ENCODE data around the gene THSD4. TPM values are rescaled to one million over a fixed set of nuclear protein-coding genes. Genes with fewer than 3 reads are reported as not detected.

The THSD4 gene
- total and polyA plus RNA-seq, 3 experiments from 2014 or later = not detected

- H3K27me3 Mint-ChIP-seq = peaks cover 10 to 15% of the 10 kb centered on the region in 2 donors
- H3K27ac Mint-ChIP-seq = no peak overlapping the region
- POLR2A ChIA-PET = no interaction called here
- no peaks in the 10 kb centered on the region for H3K9me3 Mint-ChIP-seq
- CTCF ChIA-PET = no interaction called here
- no peaks in the 10 kb centered on the region for H3K36me3 Mint-ChIP-seq
- Histone ChIP-seq H3K36me3 (ENCODE audit: insufficient read depth, low read length) (no peaks in the 10 kb centered on the region), H3K9me3 (ENCODE audit: low read length) (no peaks in the 10 kb centered on the region), H3K27me3 (ENCODE audit: insufficient read depth, low read length, poor library complexity, severe bottlenecking) (no peaks in the 10 kb centered on the region), H3K4me1 (ENCODE audit: insufficient read depth, low read length) (no peaks in the 10 kb centered on the region), H3K4me3 (ENCODE audit: low read length) (no peak overlapping the region), H3K27ac (ENCODE audit: low read depth, low read length) (no peak overlapping the region)
- H3K4me3 Mint-ChIP-seq = no peak overlapping the region
- H3K4me1 Mint-ChIP-seq = no peaks in the 10 kb centered on the region
- no peak for DNase-seq
Observed at GRCh38 chr15:71449363-71449762, 334.1 kb downstream of the THSD4 start.

GRCh38 chr15:71449956-71450355 lies 334.7 kb downstream of the THSD4 start:
- Histone ChIP-seq H3K4me1 (ENCODE audit: insufficient read depth, low read length) (no peaks in the 10 kb centered on the region), H3K4me3 (ENCODE audit: low read length) (no peak overlapping the region), H3K9me3 (ENCODE audit: low read length) (no peaks in the 10 kb centered on the region), H3K27ac (ENCODE audit: low read depth, low read length) (no peak overlapping the region), H3K27me3 (ENCODE audit: insufficient read depth, low read length, poor library complexity, severe bottlenecking) (no peaks in the 10 kb centered on the region), H3K36me3 (ENCODE audit: insufficient read depth, low read length) (no peaks in the 10 kb centered on the region)
- CTCF ChIA-PET = no interaction called here
- H3K36me3 Mint-ChIP-seq = no peaks in the 10 kb centered on the region
- H3K4me1 Mint-ChIP-seq = no peaks in the 10 kb centered on the region
- no peak overlapping the region for H3K27ac Mint-ChIP-seq
- H3K27me3 Mint-ChIP-seq = peaks cover 10 to 19% of the 10 kb centered on the region in 2 donors
- POLR2A ChIA-PET = no interaction called here
- H3K9me3 Mint-ChIP-seq = no peaks in the 10 kb centered on the region
- no peak overlapping the region for H3K4me3 Mint-ChIP-seq
- no peak for DNase-seq

- Mint-ChIP-seq H3K4me1 (no peaks in the 10 kb centered on the region), H3K27me3 (peaks cover 10 to 23% of the 10 kb centered on the region in 2 donors), H3K27ac (no peak overlapping the region), H3K36me3 (no peaks in the 10 kb centered on the region), H3K9me3 (no peaks in the 10 kb centered on the region), H3K4me3 (no peak overlapping the region)
- Histone ChIP-seq H3K36me3 (ENCODE audit: insufficient read depth, low read length) (no peaks in the 10 kb centered on the region), H3K27me3 (ENCODE audit: insufficient read depth, low read length, poor library complexity, severe bottlenecking) (no peaks in the 10 kb centered on the region), H3K4me1 (ENCODE audit: insufficient read depth, low read length) (no peaks in the 10 kb centered on the region), H3K4me3 (ENCODE audit: low read length) (no peak overlapping the region), H3K27ac (ENCODE audit: low read depth, low read length) (no peak overlapping the region), H3K9me3 (ENCODE audit: low read length) (no peaks in the 10 kb centered on the region)
- DNase-seq = no peak
- POLR2A ChIA-PET = no interaction called here
- CTCF ChIA-PET = no interaction called here
Observed at GRCh38 chr15:71451130-71451529, 335.9 kb downstream of the THSD4 start.

- Histone ChIP-seq H3K4me3 (ENCODE audit: low read length) (no peak overlapping the region), H3K9me3 (ENCODE audit: low read length) (no peaks in the 10 kb centered on the region), H3K27me3 (ENCODE audit: insufficient read depth, low read length, poor library complexity, severe bottlenecking) (no peaks in the 10 kb centered on the region), H3K4me1 (ENCODE audit: insufficient read depth, low read length) (no peaks in the 10 kb centered on the region), H3K36me3 (ENCODE audit: insufficient read depth, low read length) (no peaks in the 10 kb centered on the region), H3K27ac (ENCODE audit: low read depth, low read length) (no peak overlapping the region)
- ChIA-PET POLR2A (no interaction called here), CTCF (no interaction called here)
- Mint-ChIP-seq H3K4me3 (no peak overlapping the region), H3K27me3 (peaks cover 10 to 29% of the 10 kb centered on the region in 2 donors), H3K27ac (no peak overlapping the region), H3K36me3 (no peaks in the 10 kb centered on the region), H3K4me1 (no peaks in the 10 kb centered on the region), H3K9me3 (no peaks in the 10 kb centered on the region)
- DNase-seq = no peak
Observed at GRCh38 chr15:71452893-71453292, 337.6 kb downstream of the THSD4 start.

- H3K27ac ChIP-seq (ENCODE audit: low read depth, low read length) = no peak overlapping the region
- no peak overlapping the region for H3K27ac Mint-ChIP-seq
- no peaks in the 10 kb centered on the region for H3K4me1 ChIP-seq (ENCODE audit: insufficient read depth, low read length)
- DNase-seq = no peak
- H3K9me3 ChIP-seq (ENCODE audit: low read length) = no peaks in the 10 kb centered on the region
- ChIA-PET POLR2A (no interaction called here), CTCF (no interaction called here)
- no peaks in the 10 kb centered on the region for H3K36me3 ChIP-seq (ENCODE audit: insufficient read depth, low read length)
- no peak overlapping the region for H3K4me3 ChIP-seq (ENCODE audit: low read length)
- no peaks in the 10 kb centered on the region for H3K9me3 Mint-ChIP-seq
- peaks cover 10 to 31% of the 10 kb centered on the region in 2 donors for H3K27me3 Mint-ChIP-seq
- no peaks in the 10 kb centered on the region for H3K27me3 ChIP-seq (ENCODE audit: insufficient read depth, low read length, poor library complexity, severe bottlenecking)
- H3K4me1 Mint-ChIP-seq = no peaks in the 10 kb centered on the region
- H3K4me3 Mint-ChIP-seq = no peak overlapping the region
- H3K36me3 Mint-ChIP-seq = no peaks in the 10 kb centered on the region
Observed at GRCh38 chr15:71454462-71454996, 339.3 kb downstream of the THSD4 start.

- Mint-ChIP-seq H3K4me1 (no peaks in the 10 kb centered on the region), H3K27ac (no peak overlapping the region), H3K4me3 (no peak overlapping the region), H3K27me3 (peaks cover 10 to 31% of the 10 kb centered on the region in 2 donors), H3K9me3 (no peaks in the 10 kb centered on the region), H3K36me3 (no peaks in the 10 kb centered on the region)
- POLR2A ChIA-PET = no interaction called here
- H3K9me3 ChIP-seq (ENCODE audit: low read length) = no peaks in the 10 kb centered on the region
- CTCF ChIA-PET = no interaction called here
- no peaks in the 10 kb centered on the region for H3K27me3 ChIP-seq (ENCODE audit: insufficient read depth, low read length, poor library complexity, severe bottlenecking)
- no peak for DNase-seq
- H3K4me3 ChIP-seq (ENCODE audit: low read length) = no peak overlapping the region
- H3K4me1 ChIP-seq (ENCODE audit: insufficient read depth, low read length) = no peaks in the 10 kb centered on the region
- no peak overlapping the region for H3K27ac ChIP-seq (ENCODE audit: low read depth, low read length)
- no peaks in the 10 kb centered on the region for H3K36me3 ChIP-seq (ENCODE audit: insufficient read depth, low read length)
Observed at GRCh38 chr15:71455107-71455506, 339.8 kb downstream of the THSD4 start.

- DNase-seq = no peak
- no peaks in the 10 kb centered on the region for H3K9me3 ChIP-seq (ENCODE audit: low read length)
- Mint-ChIP-seq H3K27me3 (peaks cover 9 to 31% of the 10 kb centered on the region in 2 donors), H3K27ac (no peak overlapping the region), H3K4me3 (no peak overlapping the region), H3K4me1 (no peaks in the 10 kb centered on the region), H3K9me3 (no peaks in the 10 kb centered on the region), H3K36me3 (no peaks in the 10 kb centered on the region)
- no peak overlapping the region for H3K27ac ChIP-seq (ENCODE audit: low read depth, low read length)
- H3K4me1 ChIP-seq (ENCODE audit: insufficient read depth, low read length) = no peaks in the 10 kb centered on the region
- POLR2A ChIA-PET = no interaction called here
- H3K36me3 ChIP-seq (ENCODE audit: insufficient read depth, low read length) = no peaks in the 10 kb centered on the region
- no peaks in the 10 kb centered on the region for H3K27me3 ChIP-seq (ENCODE audit: insufficient read depth, low read length, poor library complexity, severe bottlenecking)
- no peak overlapping the region for H3K4me3 ChIP-seq (ENCODE audit: low read length)
- CTCF ChIA-PET = no interaction called here
Observed at GRCh38 chr15:71455878-71456277, 340.6 kb downstream of the THSD4 start.

GRCh38 chr15:71456362-71456761 lies 341.1 kb downstream of the THSD4 start:
- H3K36me3 Mint-ChIP-seq = no peaks in the 10 kb centered on the region
- H3K27me3 Mint-ChIP-seq = peaks cover 9 to 31% of the 10 kb centered on the region in 2 donors
- H3K27ac Mint-ChIP-seq = no peak overlapping the region
- DNase-seq = no peak
- no peak overlapping the region for H3K4me3 Mint-ChIP-seq
- Histone ChIP-seq H3K27ac (ENCODE audit: low read depth, low read length) (no peak overlapping the region), H3K36me3 (ENCODE audit: insufficient read depth, low read length) (no peaks in the 10 kb centered on the region), H3K4me3 (ENCODE audit: low read length) (no peak overlapping the region), H3K27me3 (ENCODE audit: insufficient read depth, low read length, poor library complexity, severe bottlenecking) (no peaks in the 10 kb centered on the region), H3K4me1 (ENCODE audit: insufficient read depth, low read length) (no peaks in the 10 kb centered on the region), H3K9me3 (ENCODE audit: low read length) (no peaks in the 10 kb centered on the region)
- H3K9me3 Mint-ChIP-seq = no peaks in the 10 kb centered on the region
- H3K4me1 Mint-ChIP-seq = no peaks in the 10 kb centered on the region
- POLR2A ChIA-PET = no interaction called here
- CTCF ChIA-PET = no interaction called here

- Histone ChIP-seq H3K4me1 (ENCODE audit: insufficient read depth, low read length) (no peaks in the 10 kb centered on the region), H3K27ac (ENCODE audit: low read depth, low read length) (no peak overlapping the region), H3K27me3 (ENCODE audit: insufficient read depth, low read length, poor library complexity, severe bottlenecking) (no peaks in the 10 kb centered on the region), H3K4me3 (ENCODE audit: low read length) (no peak overlapping the region), H3K36me3 (ENCODE audit: insufficient read depth, low read length) (no peaks in the 10 kb centered on the region), H3K9me3 (ENCODE audit: low read length) (no peaks in the 10 kb centered on the region)
- no peak overlapping the region for H3K4me3 Mint-ChIP-seq
- no peak for DNase-seq
- H3K27me3 Mint-ChIP-seq = peaks cover 9 to 28% of the 10 kb centered on the region in 2 donors
- H3K36me3 Mint-ChIP-seq = no peaks in the 10 kb centered on the region
- POLR2A ChIA-PET = no interaction called here
- H3K4me1 Mint-ChIP-seq = no peaks in the 10 kb centered on the region
- H3K27ac Mint-ChIP-seq = no peak overlapping the region
- H3K9me3 Mint-ChIP-seq = no peaks in the 10 kb centered on the region
- CTCF ChIA-PET = no interaction called here
Observed at GRCh38 chr15:71456811-71457210, 341.5 kb downstream of the THSD4 start.

All from CD8-positive, alpha-beta memory T cell (primary cell).